ENCODE measurements around the gene FCAMR.

DNA sequence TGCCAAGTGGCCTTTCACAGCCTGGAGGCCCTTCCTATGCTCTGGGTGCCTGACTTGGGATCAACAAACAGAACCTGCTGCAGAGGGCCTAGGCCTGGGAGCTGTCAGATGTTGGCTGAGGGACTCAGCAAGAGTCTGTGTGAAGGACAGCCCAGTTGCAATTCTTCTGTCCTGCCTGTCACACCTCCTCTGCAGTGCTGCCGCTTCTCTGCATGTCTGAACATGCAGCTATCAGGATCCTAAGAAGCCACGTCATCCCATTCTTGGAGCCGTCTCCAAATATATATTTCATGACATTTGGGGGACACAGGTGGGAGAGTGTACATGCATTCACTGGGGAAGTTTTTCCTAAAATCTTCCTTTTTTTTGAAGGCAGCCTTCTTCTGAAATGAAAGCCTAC is 8.6 kb downstream of the FCAMR start:
- TF ChIP-seq CTCF (conservative IDR thresholded peaks at IDR 0.05) (no peak), ZFX (IDR thresholded peaks at IDR 0.05) (no peak)

Measured in C4-2B (cell line).